Activated CD4-positive, CD25-positive, alpha-beta regulatory T cell treated with anti-CD3 and anti-CD28 coated beads, Interleukin-2, amount 50 U/mL, for 24 hours (primary cell): Measurements from ENCODE around the gene GPR158.
"Not testable (repeated sequence)": the region's sequence is repeated elsewhere in the genome, so short reads cannot be mapped to it uniquely, and the experiment has no call there.

ENCODE experiments used
- ATAC-seq, 2 donors: fragments of 150-1000 bp; cut with Tn5 transposase; one replicate each; pipeline ENCODE4 v1.10.0; 2021; ENCODE audit warnings: mild to moderate bottlenecking in 1 of 2, moderate library complexity in 1 of 2

The GPR158 gene, protein sequence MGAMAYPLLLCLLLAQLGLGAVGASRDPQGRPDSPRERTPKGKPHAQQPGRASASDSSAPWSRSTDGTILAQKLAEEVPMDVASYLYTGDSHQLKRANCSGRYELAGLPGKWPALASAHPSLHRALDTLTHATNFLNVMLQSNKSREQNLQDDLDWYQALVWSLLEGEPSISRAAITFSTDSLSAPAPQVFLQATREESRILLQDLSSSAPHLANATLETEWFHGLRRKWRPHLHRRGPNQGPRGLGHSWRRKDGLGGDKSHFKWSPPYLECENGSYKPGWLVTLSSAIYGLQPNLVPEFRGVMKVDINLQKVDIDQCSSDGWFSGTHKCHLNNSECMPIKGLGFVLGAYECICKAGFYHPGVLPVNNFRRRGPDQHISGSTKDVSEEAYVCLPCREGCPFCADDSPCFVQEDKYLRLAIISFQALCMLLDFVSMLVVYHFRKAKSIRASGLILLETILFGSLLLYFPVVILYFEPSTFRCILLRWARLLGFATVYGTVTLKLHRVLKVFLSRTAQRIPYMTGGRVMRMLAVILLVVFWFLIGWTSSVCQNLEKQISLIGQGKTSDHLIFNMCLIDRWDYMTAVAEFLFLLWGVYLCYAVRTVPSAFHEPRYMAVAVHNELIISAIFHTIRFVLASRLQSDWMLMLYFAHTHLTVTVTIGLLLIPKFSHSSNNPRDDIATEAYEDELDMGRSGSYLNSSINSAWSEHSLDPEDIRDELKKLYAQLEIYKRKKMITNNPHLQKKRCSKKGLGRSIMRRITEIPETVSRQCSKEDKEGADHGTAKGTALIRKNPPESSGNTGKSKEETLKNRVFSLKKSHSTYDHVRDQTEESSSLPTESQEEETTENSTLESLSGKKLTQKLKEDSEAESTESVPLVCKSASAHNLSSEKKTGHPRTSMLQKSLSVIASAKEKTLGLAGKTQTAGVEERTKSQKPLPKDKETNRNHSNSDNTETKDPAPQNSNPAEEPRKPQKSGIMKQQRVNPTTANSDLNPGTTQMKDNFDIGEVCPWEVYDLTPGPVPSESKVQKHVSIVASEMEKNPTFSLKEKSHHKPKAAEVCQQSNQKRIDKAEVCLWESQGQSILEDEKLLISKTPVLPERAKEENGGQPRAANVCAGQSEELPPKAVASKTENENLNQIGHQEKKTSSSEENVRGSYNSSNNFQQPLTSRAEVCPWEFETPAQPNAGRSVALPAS (N-terminal part only)

DNA sequence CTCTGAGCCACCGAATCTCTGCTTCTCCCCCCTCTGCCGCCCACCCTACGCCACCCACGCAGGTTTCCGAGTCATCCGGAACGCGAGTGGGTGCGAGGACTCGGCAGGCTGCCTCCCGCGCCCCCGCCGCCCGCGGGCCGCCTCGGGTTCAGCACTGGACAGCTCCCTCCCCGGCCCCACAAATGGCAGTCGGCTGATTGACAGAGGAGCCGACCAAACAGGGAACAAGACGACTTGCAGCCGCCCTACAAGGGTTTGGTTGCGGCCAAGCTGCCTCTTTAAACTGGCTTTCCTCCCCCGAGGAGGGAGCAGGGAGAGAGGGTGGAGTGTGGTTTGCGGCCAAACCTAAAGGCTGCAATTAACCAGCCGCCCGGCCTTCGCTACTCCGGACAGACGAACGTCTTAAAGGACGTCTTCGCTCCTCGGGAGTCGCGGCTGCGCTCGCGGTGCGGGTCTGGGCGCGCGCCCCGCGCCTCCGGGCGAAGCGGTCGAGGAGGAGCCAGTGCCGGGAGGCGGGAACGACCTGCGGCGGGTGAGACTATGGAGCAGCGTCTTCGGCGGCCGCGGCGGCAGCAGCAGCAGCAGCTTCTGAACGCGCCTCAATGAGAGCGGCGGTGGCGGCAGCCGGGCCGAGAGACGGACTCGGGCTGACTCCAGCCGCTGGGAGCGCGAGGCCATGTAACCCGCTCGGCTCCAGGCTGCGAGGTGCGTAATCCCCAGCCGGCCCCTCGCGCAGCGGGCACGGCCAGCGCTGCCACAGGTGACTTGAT is at the start of gene GPR158:
Gene GPR158, plus strand, starts transcription at position 541 of the 770 bp plus-strand sequence. CDS start 420 bp downstream, outside the sequence.
- peak; percentile 32 to 33 for ATAC-seq

GRCh38 chr10:25125201-25125611 is 49.6 kb upstream of the GPR158 start:
- ATAC-seq: no peak

- no peak for ATAC-seq
Measured at GRCh38 chr10:25129592-25129991, 45.2 kb upstream of the GPR158 start.

- ATAC-seq: no peak
Measured at GRCh38 chr10:25130906-25131305, 43.9 kb upstream of the GPR158 start.

- ATAC-seq: no peak
Measured at GRCh38 chr10:25142116-25142864, 32.5 kb upstream of the GPR158 start.

DNA sequence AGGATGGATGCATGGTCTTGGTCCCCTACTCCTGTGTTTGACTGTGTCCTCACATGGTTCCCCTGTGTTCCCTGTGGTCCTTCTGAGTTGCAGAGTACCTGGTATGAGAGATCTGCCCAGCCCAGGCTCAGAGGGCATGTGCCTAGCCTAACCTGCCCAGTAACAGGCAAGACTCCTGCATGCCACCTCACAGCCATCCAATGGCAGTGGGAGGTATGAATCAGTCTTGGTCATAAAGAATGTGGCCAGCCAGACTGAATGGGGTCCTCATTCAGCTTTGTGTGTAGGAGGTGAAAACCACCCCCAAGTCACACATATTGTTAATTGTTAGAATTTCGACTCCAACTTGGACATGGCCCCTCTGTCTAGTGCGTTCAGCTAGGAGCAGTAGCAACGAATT is 17.2 kb upstream of the GPR158 start:
- ATAC-seq: no peak

DNA sequence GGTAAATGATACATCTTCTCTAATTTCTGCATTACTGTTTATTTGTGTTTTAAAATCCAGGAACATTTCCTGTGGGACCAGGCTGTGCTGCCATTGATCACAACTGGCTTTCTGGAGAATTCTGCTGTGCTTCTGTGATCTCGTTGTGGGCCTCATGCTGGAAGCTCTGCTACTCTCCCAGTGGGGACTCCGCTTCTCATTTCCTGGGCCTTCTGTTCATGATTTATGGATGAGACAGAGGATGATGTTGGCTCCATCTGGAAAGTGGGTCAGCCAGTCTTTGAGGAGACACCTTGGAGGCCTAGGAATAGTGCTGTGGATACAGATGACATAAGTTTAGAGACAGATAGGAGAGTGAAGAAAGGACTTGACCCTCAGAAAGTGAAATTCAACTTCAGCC is 15.2 kb upstream of the GPR158 start:
- ATAC-seq: no peak

- ATAC-seq: no peak
Measured at GRCh38 chr10:25162391-25162790, 12.4 kb upstream of the GPR158 start.

DNA sequence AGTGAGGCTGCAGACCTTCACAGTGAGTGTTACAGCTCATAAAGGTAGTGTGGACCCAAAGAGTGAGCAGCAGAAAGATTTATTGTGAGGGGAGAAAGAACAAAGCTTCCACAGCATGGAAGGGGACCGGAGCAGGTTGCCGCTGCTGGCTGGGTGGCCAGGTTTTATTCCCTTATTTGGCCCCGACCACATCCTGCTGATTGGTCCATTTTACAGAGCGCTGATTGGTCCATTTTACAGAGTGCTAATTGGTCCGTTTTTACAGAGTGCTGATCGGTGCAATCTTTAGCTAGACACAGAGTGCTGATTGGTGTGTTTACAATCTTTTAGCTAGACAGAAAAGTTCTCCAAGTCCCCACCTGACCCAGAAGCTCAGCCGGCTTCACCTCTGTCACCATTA is 11.3 kb upstream of the GPR158 start:
- ATAC-seq: not testable (repeated sequence)

DNA sequence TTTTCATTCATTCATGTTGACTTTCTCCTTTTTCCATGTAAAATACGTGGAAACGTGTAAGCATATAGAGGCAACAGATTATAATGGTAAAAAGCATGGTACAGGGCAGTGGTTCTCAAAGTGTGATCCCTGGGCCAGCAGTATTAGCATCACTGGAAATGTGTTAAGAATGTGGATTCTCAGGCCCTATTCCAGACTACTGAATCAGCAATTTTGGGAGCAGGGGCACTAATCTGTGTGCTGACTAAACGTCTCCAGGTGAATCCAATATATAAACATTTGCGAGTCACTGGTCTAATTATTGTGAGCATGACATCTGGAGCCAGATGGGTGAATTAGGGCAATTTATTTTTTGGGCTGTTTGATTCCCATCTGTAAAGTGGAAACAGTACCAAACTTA is 5.1 kb upstream of the GPR158 start:
- ATAC-seq: no peak

DNA sequence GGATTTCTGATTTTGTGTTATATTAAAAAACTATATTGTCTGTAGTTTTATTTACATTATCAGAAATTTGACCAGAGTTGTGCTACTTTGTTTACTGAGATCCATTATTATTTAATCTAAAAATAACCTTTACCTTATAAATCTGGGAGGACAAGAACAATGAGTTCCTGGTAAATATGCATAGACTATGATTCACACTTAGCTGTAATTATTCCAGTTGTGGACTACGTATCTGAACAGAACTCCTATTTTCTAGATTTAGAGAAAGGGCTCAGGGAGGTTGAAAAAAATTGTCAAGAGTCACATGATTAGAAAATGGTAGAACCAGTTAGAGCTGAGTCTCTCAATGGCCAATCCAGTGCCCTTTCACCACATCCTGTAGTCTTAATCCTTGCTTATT is 4.2 kb upstream of the GPR158 start:
- ATAC-seq: no peak

- ATAC-seq: no peak
Measured at GRCh38 chr10:25175527-25176420, 973 bp downstream of the GPR158 start.

- no peak for ATAC-seq
Measured at GRCh38 chr10:25176421-25176968, 1.7 kb downstream of the GPR158 start.

DNA sequence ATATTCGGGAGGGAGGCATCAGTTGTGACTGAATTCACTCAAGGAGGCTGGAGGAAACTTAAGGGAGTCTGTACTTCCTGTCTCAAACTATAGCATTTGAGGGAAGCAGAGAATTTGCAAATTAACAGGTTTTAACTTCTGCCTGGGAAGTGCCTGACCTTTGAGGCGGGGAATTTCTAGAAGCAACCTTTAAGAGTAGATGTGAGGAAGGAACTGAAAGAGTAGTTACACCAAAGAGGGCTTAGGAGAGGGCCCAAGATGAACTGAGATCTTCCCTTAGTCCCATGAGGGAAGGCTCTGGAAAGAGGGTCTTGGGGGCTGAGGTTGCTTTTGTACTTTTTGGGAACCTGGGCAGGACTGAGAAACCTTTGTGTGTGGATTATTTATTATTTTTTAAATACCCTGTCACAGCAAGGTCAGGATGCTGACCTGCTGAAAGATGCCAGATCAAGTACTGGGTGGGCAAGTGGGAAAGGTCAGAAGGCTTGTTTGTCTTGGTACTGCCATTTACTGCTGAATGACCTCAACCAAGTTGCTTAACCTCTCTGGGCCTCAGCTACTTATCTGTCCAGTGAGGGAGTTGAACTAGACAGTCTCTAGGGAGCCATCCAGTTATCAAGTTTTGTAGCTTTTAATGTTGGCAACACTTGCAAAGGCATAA is 2.4 kb downstream of the GPR158 start:
- ATAC-seq: no peak

- no peak for ATAC-seq
Measured at GRCh38 chr10:25177754-25178135, 2.9 kb downstream of the GPR158 start.

DNA sequence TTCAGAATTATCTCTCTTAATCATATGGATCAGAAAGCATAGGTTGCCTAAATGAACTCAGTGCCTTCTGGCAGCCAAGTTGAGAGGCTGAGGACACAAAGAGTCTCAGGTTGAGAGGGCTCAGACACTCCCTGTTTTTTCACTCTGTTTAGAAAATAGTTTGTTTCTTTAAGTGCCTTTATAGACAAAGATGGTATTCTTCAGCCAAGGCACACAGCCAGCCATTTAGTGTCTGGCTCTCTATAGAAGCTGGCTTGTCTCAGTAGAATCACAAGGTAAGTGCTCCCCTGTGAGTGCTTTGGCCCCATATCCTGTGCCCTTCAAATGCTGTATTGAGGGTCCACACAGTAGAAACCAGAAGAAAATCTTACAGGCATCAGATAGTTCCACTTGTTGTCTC is 3.6 kb downstream of the GPR158 start:
- no peak for ATAC-seq

GRCh38 chr10:25180801-25181200 is 6.0 kb downstream of the GPR158 start:
- ATAC-seq: no peak

- no peak for ATAC-seq
Measured at GRCh38 chr10:25182636-25183035, 7.8 kb downstream of the GPR158 start.

DNA sequence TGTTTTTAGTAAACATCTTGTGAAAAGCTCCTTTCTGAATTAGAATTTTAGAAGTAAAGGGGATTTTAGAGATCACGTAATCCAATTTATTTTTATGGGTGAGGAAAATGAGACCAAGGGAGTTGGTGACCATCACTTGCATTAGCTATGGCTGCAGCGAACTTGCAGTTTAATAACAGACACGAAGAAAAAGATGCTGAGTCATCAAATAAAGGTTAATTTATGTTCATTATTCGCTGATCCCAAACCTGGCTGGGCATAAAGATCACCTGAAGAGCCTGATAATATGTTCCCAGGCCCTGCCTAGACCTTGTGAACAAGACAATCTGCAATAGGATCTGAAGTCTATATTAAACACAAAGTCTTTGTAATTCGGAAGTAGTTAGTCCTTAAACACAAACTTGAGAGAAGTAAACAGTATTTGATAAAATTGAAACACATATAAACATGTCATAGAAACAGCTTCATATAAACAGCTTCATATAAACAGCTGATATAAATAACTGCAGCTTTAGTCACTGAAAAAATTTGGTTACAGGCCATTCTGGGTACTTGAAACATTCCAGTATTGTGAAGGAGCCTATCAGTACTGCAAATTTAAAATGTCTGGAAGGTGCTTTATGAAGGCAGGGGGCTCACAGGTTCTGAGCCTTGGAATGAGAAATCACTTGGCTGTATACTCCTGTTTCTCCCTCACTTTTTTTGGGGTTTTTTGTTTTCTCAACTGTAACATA is 16.5 kb downstream of the GPR158 start:
- no peak for ATAC-seq
